Mammary epithelial cell (primary cell): Measurements from ENCODE around the gene ZNF653.

Source experiments
- EZH2 ChIP-seq: IDR thresholded peaks from 2 replicates; pipeline ENCODE4 v1.6.1; 2012; ENCODE audit warnings: low read length, inconsistent platforms, borderline replicate concordance
- TF ChIP-seq, protein P1 (sequence below), 2 donors: IDR thresholded peaks in 1 of 2; conservative IDR thresholded peaks in 1 of 2; 2 replicates each; pipeline ENCODE4 v1.5.1; 2011 to 2012; ENCODE audit warnings: inconsistent platforms in 2 of 2, low read length in 2 of 2, mild to moderate bottlenecking in 2 of 2, control low read depth in 1 of 2, low read depth in 1 of 2; ENCODE audit not compliant: insufficient read depth in 1 of 2; ENCODE audit errors: extremely low read depth in 1 of 2

DNA sequence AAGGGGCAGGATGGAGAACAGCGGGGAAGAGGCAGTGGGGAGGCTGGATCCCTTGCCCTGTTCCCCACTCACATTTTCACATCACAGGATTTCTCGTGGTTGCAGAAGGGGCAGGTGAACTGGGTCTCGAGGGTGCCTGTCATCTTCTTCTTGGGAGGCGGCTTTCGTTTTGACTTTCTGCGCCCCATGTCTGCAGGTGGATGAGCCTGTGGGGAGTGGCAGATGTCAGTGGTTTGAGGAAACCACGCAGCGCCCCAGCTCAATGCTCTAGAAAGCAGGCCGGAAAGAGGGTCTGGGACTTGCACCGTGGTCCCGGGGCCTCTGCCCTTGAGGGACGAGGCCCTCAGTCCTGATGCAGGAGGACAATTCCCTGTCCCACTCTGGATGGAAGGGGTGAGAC is 48.5 kb upstream of the ZNF653 start:
- TF ChIP-seq, protein P1, sequence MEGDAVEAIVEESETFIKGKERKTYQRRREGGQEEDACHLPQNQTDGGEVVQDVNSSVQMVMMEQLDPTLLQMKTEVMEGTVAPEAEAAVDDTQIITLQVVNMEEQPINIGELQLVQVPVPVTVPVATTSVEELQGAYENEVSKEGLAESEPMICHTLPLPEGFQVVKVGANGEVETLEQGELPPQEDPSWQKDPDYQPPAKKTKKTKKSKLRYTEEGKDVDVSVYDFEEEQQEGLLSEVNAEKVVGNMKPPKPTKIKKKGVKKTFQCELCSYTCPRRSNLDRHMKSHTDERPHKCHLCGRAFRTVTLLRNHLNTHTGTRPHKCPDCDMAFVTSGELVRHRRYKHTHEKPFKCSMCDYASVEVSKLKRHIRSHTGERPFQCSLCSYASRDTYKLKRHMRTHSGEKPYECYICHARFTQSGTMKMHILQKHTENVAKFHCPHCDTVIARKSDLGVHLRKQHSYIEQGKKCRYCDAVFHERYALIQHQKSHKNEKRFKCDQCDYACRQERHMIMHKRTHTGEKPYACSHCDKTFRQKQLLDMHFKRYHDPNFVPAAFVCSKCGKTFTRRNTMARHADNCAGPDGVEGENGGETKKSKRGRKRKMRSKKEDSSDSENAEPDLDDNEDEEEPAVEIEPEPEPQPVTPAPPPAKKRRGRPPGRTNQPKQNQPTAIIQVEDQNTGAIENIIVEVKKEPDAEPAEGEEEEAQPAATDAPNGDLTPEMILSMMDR (conservative IDR thresholded peaks at IDR 0.05 in 1 of 2, IDR thresholded peaks at IDR 0.05 in 1 of 2; ENCODE audit: extremely low read depth in 1 of 2, insufficient read depth in 1 of 2, low read depth in 1 of 2, low read length in 2 of 2): no peak
- no peak for TF ChIP-seq EZH2
